Measurements from ENCODE around the gene EXOC7. TPM values are rescaled to one million over a fixed set of nuclear protein-coding genes. Genes with fewer than 3 reads are reported as not detected.

EXOC7 gene
- total RNA-seq, 1 experiment from 2014 or later = 160 TPM

- H3K56ac ChIP-seq (ENCODE audit: insufficient read length, low read depth, low read length) = no peak overlapping the region
- no peak overlapping the region for H4K91ac ChIP-seq (ENCODE audit: insufficient read length, low read depth, low read length)
- no peak overlapping the region for H3T11ph ChIP-seq (ENCODE audit: low read length)
- peak; percentile 48 for DNase-seq
- peaks cover 47% of the 10 kb centered on the region for H3K23me2 ChIP-seq (ENCODE audit: insufficient read length, low read depth, low read length, poor library complexity, severe bottlenecking)
- no peak overlapping the region for H2BK5ac ChIP-seq (ENCODE audit: insufficient read length, low read length)
- H2BK20ac ChIP-seq (ENCODE audit: low read depth, low read length, poor library complexity, severe bottlenecking) = no peak overlapping the region
- TF ChIP-seq CTCF (conservative IDR thresholded peaks at IDR 0.05) = no peak
- peaks cover 83% of the 10 kb centered on the region for H3K27me3 Mint-ChIP-seq (ENCODE audit: low read depth)
- H3K27ac Mint-ChIP-seq = no peak overlapping the region
- H2AK5ac ChIP-seq (ENCODE audit: insufficient read length, low read length) = no peak overlapping the region
- H3K79me1 ChIP-seq (ENCODE audit: insufficient read depth, low read depth, low read length, poor library complexity, severe bottlenecking) = no peaks in the 10 kb centered on the region
- peaks cover 45% of the 10 kb centered on the region for H3K27me3 ChIP-seq (ENCODE audit: insufficient read depth, low read length)
- no peak overlapping the region for H2AFZ ChIP-seq (ENCODE audit: low read length)
- no peak overlapping the region for H3K9ac ChIP-seq (ENCODE audit: extremely low read depth, insufficient read length, low read length)
- no peak overlapping the region for H3K27ac ChIP-seq (ENCODE audit: insufficient read length, low read depth, low read length)
- peak overlapping the region; percentile 84 for H3K4me2 ChIP-seq (ENCODE audit: insufficient read depth, insufficient read length, low read length)
- H3K9me3 Mint-ChIP-seq = peaks cover 1% of the 10 kb centered on the region in 2 experiments; a peak in 3 of 5 replicates
- no peak overlapping the region for H3K23ac ChIP-seq (ENCODE audit: insufficient read length, low read depth, low read length)
- H2BK15ac ChIP-seq (ENCODE audit: low read depth, low read length) = no peak overlapping the region
- H3K36me3 Mint-ChIP-seq (ENCODE audit: insufficient read depth in 1 of 3, low read depth in 3 of 3) = no peaks in the 10 kb centered on the region
- no peak overlapping the region for H4K5ac ChIP-seq (ENCODE audit: insufficient read length, low read depth, low read length)
- H3K4ac ChIP-seq (ENCODE audit: low read depth, low read length) = no peak overlapping the region
- H3K14ac ChIP-seq (ENCODE audit: insufficient read depth, low read length) = no peak overlapping the region
- no peak overlapping the region for H4K8ac ChIP-seq (replicated peaks; ENCODE audit: insufficient read length, low read depth, low read length)
- no peaks in the 10 kb centered on the region for H3K9me3 ChIP-seq (ENCODE audit: control insufficient read depth, low read depth, low read length)
- peak overlapping the region; percentile 69 to 81 for H3K4me3 Mint-ChIP-seq
- peaks cover 18% of the 10 kb centered on the region; the same call in 1 of the 2 replicates for H3K4me1 ChIP-seq (ENCODE audit: insufficient read depth, low read length)
- no CpG with 5 or more reads among the region's 15 CpGs for WGBS (ENCODE audit: extremely low coverage, insufficient read length, low lambda C conversion rate)
- H2BK12ac ChIP-seq (ENCODE audit: insufficient read length, low read depth, low read length) = no peak overlapping the region
- no peaks in the 10 kb centered on the region for H4K20me1 ChIP-seq (ENCODE audit: control insufficient read depth, insufficient read depth, insufficient read length)
- no peaks in the 10 kb centered on the region for H3K79me2 ChIP-seq (ENCODE audit: insufficient read depth, low read length)
- H3K4me1 Mint-ChIP-seq = peaks cover 65 to 78% of the 10 kb centered on the region in 2 experiments
- H2BK120ac ChIP-seq (ENCODE audit: low read depth, low read length, poor library complexity, severe bottlenecking) = no peak overlapping the region
- no peak overlapping the region for H3K18ac ChIP-seq (ENCODE audit: insufficient read length, low read depth, low read length)
Measured at GRCh38 chr17:76138896-76139752, 35.5 kb upstream of the EXOC7 start.
